ENCODE results near the gene SCARF2. TPM values are rescaled to one million over a fixed set of nuclear protein-coding genes. Genes with fewer than 3 reads are reported as not detected.
"Not testable (repeated sequence)": the region's sequence is repeated elsewhere in the genome, so short reads cannot be mapped to it uniquely, and the experiment has no call there.

The SCARF2 gene
- total and polyA plus RNA-seq, 2 donors (not counting 1 experiment from before 2014, with no cell fraction given): 0.86 to 1.3 TPM

- no peaks in the 10 kb centered on the region for H3K79me2 ChIP-seq (ENCODE audit: control insufficient read depth, insufficient read depth, low read length)
- H3K27ac Mint-ChIP-seq: no peak overlapping the region
- no peak overlapping the region for H2AFZ ChIP-seq (ENCODE audit: insufficient read depth, low read depth, low read length, poor library complexity, severe bottlenecking)
- no peaks in the 10 kb centered on the region for H4K20me1 ChIP-seq (ENCODE audit: control insufficient read depth, insufficient read depth, low read length, poor library complexity, severe bottlenecking)
- no peak for TF ChIP-seq EZH2 (IDR thresholded peaks at IDR 0.05; ENCODE audit: borderline replicate concordance, insufficient read depth, low read depth, low read length, poor library complexity, severe bottlenecking)
- no peak for TF ChIP-seq CTCF (IDR thresholded peaks at IDR 0.05)
- DNase-seq: no peak
- H3K27me3 ChIP-seq (replicated peaks in 1 of 4; ENCODE audit: control extremely low read depth in 1 of 4, control insufficient read depth in 3 of 4, insufficient read depth in 4 of 4, low read length in 3 of 4): peaks cover 0 to 4% (median 3%) of the 10 kb centered on the region in 4 experiments
- H3K9me3 ChIP-seq (ENCODE audit: control extremely low read depth in 1 of 3, control insufficient read depth in 2 of 3, insufficient read depth in 1 of 3, low read length in 2 of 3): no peaks in the 10 kb centered on the region
- H3K4me1 Mint-ChIP-seq: no peaks in the 10 kb centered on the region
- ATAC-seq (ENCODE audit: low read depth): no peak
- H3K36me3 ChIP-seq (replicated peaks in 1 of 2; ENCODE audit: control extremely low read depth in 1 of 2, control insufficient read depth in 1 of 2, extremely low read depth in 1 of 2, insufficient read depth in 2 of 2, low read length in 1 of 2): no peaks in the 10 kb centered on the region
- no peak overlapping the region for H3K4me2 ChIP-seq (replicated peaks; ENCODE audit: low read depth, low read length, poor library complexity, severe bottlenecking)
- H3K27me3 Mint-ChIP-seq: peaks cover 32% of the 10 kb centered on the region
- no peaks in the 10 kb centered on the region for H3K4me1 ChIP-seq (ENCODE audit: control insufficient read depth in 2 of 2, insufficient read depth in 2 of 2, low read length in 2 of 2)
- ChIA-PET POLR2A (no interaction called here), CTCF (interaction anchor here (0.9 kb wide), 1 partner anchor 18 kb away, joined by 3 read pairs; no protein-coding TSS in a partner anchor)
- no peak overlapping the region for H3K4me3 Mint-ChIP-seq
- no peak overlapping the region for H3K4me3 ChIP-seq (ENCODE audit: control extremely low read depth in 1 of 5, extremely low read depth in 1 of 5, insufficient read depth in 1 of 5, low read depth in 2 of 5, low read length in 4 of 5)
- H3K27ac ChIP-seq (ENCODE audit: low read length in 2 of 2): no peak overlapping the region
- WGBS (ENCODE audit: insufficient coverage): 93% methylated on average over 5 of the region's 9 CpGs
- H3K9ac ChIP-seq (ENCODE audit: low read length): no peak overlapping the region
- H3K9me3 Mint-ChIP-seq (ENCODE audit: insufficient read depth): no peaks in the 10 kb centered on the region
- intact Hi-C loops (cut with micrococcal nuclease): no loop called here
Observed at GRCh38 chr22:20383538-20383937, 54.1 kb downstream of the SCARF2 start.

GRCh38 chr22:20380486-20380885 lies 57.1 kb downstream of the SCARF2 start:
- Histone ChIP-seq H3K27me3 (replicated peaks in 1 of 4; ENCODE audit: control extremely low read depth in 1 of 4, control insufficient read depth in 3 of 4, insufficient read depth in 4 of 4, low read length in 3 of 4) (peaks cover 0 to 2% (median 0%) of the 10 kb centered on the region in 4 experiments), H2AFZ (ENCODE audit: insufficient read depth, low read depth, low read length, poor library complexity, severe bottlenecking) (no peak overlapping the region), H3K4me1 (ENCODE audit: control insufficient read depth in 2 of 2, insufficient read depth in 2 of 2, low read length in 2 of 2) (no peaks in the 10 kb centered on the region), H3K4me2 (replicated peaks; ENCODE audit: low read depth, low read length, poor library complexity, severe bottlenecking) (no peak overlapping the region), H4K20me1 (ENCODE audit: control insufficient read depth, insufficient read depth, low read length, poor library complexity, severe bottlenecking) (no peaks in the 10 kb centered on the region), H3K9me3 (ENCODE audit: control extremely low read depth in 1 of 3, control insufficient read depth in 2 of 3, insufficient read depth in 1 of 3, low read length in 2 of 3) (no peaks in the 10 kb centered on the region), H3K4me3 (ENCODE audit: control extremely low read depth in 1 of 5, extremely low read depth in 1 of 5, insufficient read depth in 1 of 5, low read depth in 2 of 5, low read length in 4 of 5) (no peak overlapping the region), H3K27ac (ENCODE audit: low read length in 2 of 2) (no peak overlapping the region), H3K79me2 (ENCODE audit: control insufficient read depth, insufficient read depth, low read length) (no peaks in the 10 kb centered on the region), H3K36me3 (replicated peaks in 1 of 2; ENCODE audit: control extremely low read depth in 1 of 2, control insufficient read depth in 1 of 2, extremely low read depth in 1 of 2, insufficient read depth in 2 of 2, low read length in 1 of 2) (no peaks in the 10 kb centered on the region), H3K9ac (ENCODE audit: low read length) (no peak overlapping the region)
- H3K27me3 Mint-ChIP-seq: peaks cover 21% of the 10 kb centered on the region
- no peaks in the 10 kb centered on the region for H3K9me3 Mint-ChIP-seq (ENCODE audit: insufficient read depth)
- no peak for DNase-seq
- intact Hi-C loops (cut with micrococcal nuclease): no loop called here
- CTCF ChIA-PET: no interaction called here
- POLR2A ChIA-PET: interaction anchor here (0.7 kb wide), 1 partner anchor 624 kb away, joined by 3 read pairs; no protein-coding TSS in a partner anchor
- H3K27ac Mint-ChIP-seq: no peak overlapping the region
- ATAC-seq (ENCODE audit: low read depth): no peak
- TF ChIP-seq EZH2 (IDR thresholded peaks at IDR 0.05; ENCODE audit: borderline replicate concordance, insufficient read depth, low read depth, low read length, poor library complexity, severe bottlenecking): no peak
- no peak for TF ChIP-seq CTCF (IDR thresholded peaks at IDR 0.05)
- WGBS (ENCODE audit: insufficient coverage): 63% methylated on average over 1 of the region's 1 CpG
- H3K4me1 Mint-ChIP-seq: no peaks in the 10 kb centered on the region
- H3K4me3 Mint-ChIP-seq: no peak overlapping the region

GRCh38 chr22:20378684-20379083 lies 58.9 kb downstream of the SCARF2 start:
- H3K9me3 ChIP-seq (ENCODE audit: control extremely low read depth in 1 of 3, control insufficient read depth in 2 of 3, insufficient read depth in 1 of 3, low read length in 2 of 3); H3K79me2 ChIP-seq (ENCODE audit: control insufficient read depth, insufficient read depth, low read length); H3K27ac Mint-ChIP-seq; H3K36me3 ChIP-seq (replicated peaks in 1 of 2; ENCODE audit: control extremely low read depth in 1 of 2, control insufficient read depth in 1 of 2, extremely low read depth in 1 of 2, insufficient read depth in 2 of 2, low read length in 1 of 2); POLR2A ChIA-PET; intact Hi-C loops (cut with micrococcal nuclease); H4K20me1 ChIP-seq (ENCODE audit: control insufficient read depth, insufficient read depth, low read length, poor library complexity, severe bottlenecking); H3K27ac ChIP-seq (ENCODE audit: low read length in 2 of 2); DNase-seq; H3K27me3 ChIP-seq (replicated peaks in 1 of 4; ENCODE audit: control extremely low read depth in 1 of 4, control insufficient read depth in 3 of 4, insufficient read depth in 4 of 4, low read length in 3 of 4); H2AFZ ChIP-seq (ENCODE audit: insufficient read depth, low read depth, low read length, poor library complexity, severe bottlenecking); H3K9ac ChIP-seq (ENCODE audit: low read length); H3K4me1 ChIP-seq (ENCODE audit: control insufficient read depth in 2 of 2, insufficient read depth in 2 of 2, low read length in 2 of 2); CTCF ChIA-PET; H3K4me1 Mint-ChIP-seq; ATAC-seq (ENCODE audit: low read depth); H3K9me3 Mint-ChIP-seq (ENCODE audit: insufficient read depth); H3K4me3 Mint-ChIP-seq; H3K4me2 ChIP-seq (replicated peaks; ENCODE audit: low read depth, low read length, poor library complexity, severe bottlenecking); H3K4me3 ChIP-seq (ENCODE audit: control extremely low read depth in 1 of 5, extremely low read depth in 1 of 5, insufficient read depth in 1 of 5, low read depth in 2 of 5, low read length in 4 of 5): not testable (repeated sequence)
- 100% methylated on average over 2 of the region's 5 CpGs for WGBS (ENCODE audit: insufficient coverage)
- peaks cover 19% of the 10 kb centered on the region for H3K27me3 Mint-ChIP-seq

Measured in B cell (primary cell).